Astrocyte of the spinal cord (primary cell): ENCODE measurements around the gene ALG11.
A peak's percentile ranks its signal among the peaks of the same experiment; 100 is the strongest.
"Not testable (repeated sequence)": the region's sequence is repeated elsewhere in the genome, so short reads cannot be mapped to it uniquely, and the experiment has no call there.

ENCODE experiments used
- DNase-seq: peaks from one replicate; pipeline ENCODE4 v3.0.0; 2011; ENCODE audit warnings: low read depth, low spot score
- H3K4me3 ChIP-seq: 2 replicates; pipeline ENCODE4 v1.5.1; 2011; ENCODE audit warnings: low read depth, mild to moderate bottlenecking, low read length, moderate library complexity
- in situ Hi-C: cut with HindIII; loops from 2 replicates; pipeline ENCODE4 v1.10.0; 2017; ENCODE audit warnings: low sequenced_read_pairs
- TF ChIP-seq, protein P1 (sequence below): IDR thresholded peaks from 2 replicates; pipeline ENCODE4 v1.5.1; 2012; ENCODE audit warnings: low read depth, mild to moderate bottlenecking, low read length, inconsistent platforms

Gene ALG11

DNA sequence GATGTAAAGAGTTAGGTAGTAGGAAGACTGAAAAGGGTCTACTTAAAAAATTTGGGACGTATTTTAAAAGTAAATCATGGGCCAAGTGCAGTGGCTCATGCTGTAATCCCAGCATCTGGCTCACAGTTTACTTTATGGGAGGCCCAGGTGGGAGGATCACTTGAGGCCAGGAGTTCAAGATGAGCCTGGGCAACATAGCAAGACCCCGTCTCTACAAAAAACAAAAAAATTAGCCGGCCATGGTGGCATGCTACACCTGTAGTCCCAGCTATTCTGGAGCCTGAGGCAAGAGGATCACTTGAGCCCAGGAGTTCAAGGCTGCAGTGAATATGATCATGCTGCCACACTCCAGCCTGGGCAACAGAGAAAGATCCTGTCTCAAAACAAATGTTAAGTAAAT is 35.3 kb downstream of the ALG11 start:
- in situ Hi-C loops = no loop called here

DNA sequence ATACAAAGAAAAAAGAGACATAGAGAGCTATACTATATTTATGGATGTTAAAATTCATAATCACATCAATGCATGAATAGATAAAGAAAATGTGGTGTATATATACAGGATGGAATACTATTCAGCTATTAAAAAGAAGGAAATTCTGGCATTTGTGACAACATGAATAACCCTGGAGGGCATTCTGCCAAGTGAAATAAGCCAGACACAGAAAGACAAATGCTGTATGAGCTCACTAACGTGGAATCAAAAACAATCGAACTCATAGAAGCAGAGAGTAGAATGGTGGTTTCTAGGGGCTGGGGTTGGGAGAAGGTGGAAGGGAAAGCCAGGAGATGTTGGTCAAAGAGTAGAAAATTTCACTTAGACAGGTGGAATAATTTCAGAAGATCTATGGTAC is 36.3 kb downstream of the ALG11 start:
- TF ChIP-seq, protein P1, sequence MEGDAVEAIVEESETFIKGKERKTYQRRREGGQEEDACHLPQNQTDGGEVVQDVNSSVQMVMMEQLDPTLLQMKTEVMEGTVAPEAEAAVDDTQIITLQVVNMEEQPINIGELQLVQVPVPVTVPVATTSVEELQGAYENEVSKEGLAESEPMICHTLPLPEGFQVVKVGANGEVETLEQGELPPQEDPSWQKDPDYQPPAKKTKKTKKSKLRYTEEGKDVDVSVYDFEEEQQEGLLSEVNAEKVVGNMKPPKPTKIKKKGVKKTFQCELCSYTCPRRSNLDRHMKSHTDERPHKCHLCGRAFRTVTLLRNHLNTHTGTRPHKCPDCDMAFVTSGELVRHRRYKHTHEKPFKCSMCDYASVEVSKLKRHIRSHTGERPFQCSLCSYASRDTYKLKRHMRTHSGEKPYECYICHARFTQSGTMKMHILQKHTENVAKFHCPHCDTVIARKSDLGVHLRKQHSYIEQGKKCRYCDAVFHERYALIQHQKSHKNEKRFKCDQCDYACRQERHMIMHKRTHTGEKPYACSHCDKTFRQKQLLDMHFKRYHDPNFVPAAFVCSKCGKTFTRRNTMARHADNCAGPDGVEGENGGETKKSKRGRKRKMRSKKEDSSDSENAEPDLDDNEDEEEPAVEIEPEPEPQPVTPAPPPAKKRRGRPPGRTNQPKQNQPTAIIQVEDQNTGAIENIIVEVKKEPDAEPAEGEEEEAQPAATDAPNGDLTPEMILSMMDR = no peak
- DNase-seq = peak; percentile 29
- no peak overlapping the region for H3K4me3 ChIP-seq
- in situ Hi-C loops = no loop called here

More for the DNA sequence above, 35.3 kb downstream of the ALG11 start:
- TF ChIP-seq, protein P1 = no peak
- no peak for DNase-seq
- H3K4me3 ChIP-seq = no peak overlapping the region

DNA sequence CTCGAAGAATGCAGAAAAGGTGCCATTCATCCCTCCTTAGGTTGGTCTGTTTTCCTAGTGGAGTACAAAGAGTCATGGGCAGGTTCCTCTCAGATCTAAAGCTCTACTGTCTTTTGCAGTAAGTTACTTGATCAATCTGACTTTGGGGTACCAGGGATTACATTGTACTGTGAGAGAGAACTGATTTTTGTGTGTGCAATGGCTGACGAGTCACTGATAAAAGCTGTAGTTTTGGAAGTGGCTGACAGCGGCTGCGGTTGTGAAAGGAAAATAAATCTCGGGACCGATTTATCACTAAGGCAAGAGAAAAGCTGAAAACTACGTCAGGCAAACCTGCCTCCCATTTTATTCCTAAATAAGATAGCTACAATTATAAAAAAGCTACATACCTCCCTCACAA is 39.2 kb downstream of the ALG11 start:
- TF ChIP-seq, protein P1 = no peak
- no peak overlapping the region for H3K4me3 ChIP-seq
- no peak for DNase-seq
- in situ Hi-C loops = no loop called here

DNA sequence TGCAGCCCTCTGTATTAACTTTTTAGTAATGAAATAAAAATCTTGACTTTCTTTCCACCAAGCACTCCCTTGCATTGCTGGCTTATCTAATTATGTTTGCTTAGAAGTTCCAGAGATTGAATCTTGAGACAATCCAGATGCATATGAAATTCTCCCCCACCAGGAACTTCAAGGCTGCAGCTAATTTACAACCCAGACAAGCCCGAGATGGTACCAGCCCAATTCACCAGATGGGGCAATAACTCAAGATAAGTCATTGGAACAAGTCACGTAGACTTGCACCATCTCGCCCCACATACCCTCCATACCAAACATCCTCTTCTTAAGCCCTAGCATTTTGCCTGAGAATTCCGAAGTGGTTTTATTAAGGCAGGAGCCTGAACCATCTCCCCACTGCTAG is 41.3 kb downstream of the ALG11 start:
- in situ Hi-C loops = no loop called here
- TF ChIP-seq, protein P1 = no peak
- H3K4me3 ChIP-seq = no peak overlapping the region
- DNase-seq = no peak

DNA sequence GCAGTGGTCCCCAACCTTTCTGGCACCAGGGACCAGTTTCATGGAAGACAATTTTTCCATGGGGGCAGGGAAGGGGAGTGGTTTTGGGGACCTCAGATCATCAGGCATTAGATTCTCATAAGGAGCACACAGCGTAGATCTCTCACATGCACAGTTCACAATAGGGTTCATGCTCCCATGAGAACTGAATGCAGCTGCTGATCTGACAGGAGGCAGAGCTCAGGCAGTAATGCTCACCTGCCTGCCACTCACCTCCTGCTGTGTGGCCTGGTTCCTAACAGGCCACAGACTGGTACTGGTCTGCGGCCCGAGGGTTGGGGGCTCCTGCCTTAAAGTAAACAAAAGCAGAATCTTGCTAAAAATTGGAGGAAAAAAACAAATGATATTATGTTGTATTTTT is 48.9 kb downstream of the ALG11 start:
- DNase-seq, H3K4me3 ChIP-seq, in situ Hi-C loops: not testable (repeated sequence)

DNA sequence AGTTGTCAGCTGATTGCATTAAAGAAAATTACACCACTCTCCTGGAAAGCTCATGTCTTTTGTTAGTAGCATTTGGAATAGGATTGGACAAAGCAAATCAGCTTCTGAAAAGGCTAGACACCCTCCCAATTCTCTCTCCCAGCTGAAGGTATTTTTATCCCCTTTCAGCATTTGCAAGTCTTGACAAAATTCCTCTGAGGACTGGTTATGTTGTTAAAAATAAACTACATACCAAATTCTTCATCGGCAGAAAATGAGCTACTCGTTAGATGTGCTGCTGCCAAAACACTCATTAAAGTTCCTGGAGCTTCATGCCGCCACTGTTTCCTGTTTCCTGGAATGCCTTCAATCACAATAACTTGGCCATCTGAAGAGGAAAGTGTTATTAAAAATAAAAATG is 49.4 kb downstream of the ALG11 start:
- TF ChIP-seq, protein P1 = no peak
- in situ Hi-C loops = no loop called here
- no peak for DNase-seq
- H3K4me3 ChIP-seq = no peak overlapping the region

DNA sequence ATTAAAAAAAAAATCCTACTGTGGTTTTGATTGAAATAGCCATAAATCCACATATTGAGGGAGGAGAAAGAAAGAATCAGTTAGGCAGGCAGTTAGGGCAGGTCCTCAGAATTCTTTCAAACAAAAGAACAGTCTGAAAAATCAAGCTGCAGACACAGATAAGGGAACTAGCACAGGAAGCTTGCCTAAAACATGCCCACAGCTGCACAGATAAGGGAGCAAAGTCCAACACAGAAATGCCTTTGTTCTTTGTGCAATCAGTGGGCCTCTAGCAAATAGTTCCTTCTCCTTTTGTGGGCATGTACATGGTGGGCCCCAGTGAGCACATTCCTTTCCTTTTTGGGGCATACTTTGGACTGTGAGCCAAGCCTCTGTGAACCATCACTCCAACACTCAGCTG is 55.0 kb downstream of the ALG11 start:
- in situ Hi-C loops = no loop called here
- peak; percentile 8 for DNase-seq
- H3K4me3 ChIP-seq = no peak overlapping the region
- TF ChIP-seq, protein P1 = no peak
